A549 (cell line): ENCODE data around the gene VAT1. TPM values are rescaled to one million over a fixed set of nuclear protein-coding genes. Genes with fewer than 3 reads are reported as not detected.

Experiments
- ATAC-seq, 2 experiments: fragments of 200-7000 bp in 1 of 2; fragments of >200 bp in 1 of 2; cut with Nextera tagmentation in 1 of 2; cut with Tn5 transposase in 1 of 2; 3 replicates each; pipeline versions ENCODE4 v1.8.0 to v1.9.1; 2018 to 2020; ENCODE audit warnings: mild to moderate bottlenecking in 1 of 2, moderate library complexity in 1 of 2
- CTCF ChIA-PET: fragments of 300-600 bp; sonication (Branson Sonifier 250); formaldehyde crosslinking; extraction: SDS; loops from one replicate; lab custom pipeline; 2021; ENCODE audit warnings: antibody characterized with exemption, inconsistent platforms; lab: Yijun Ruan, JAX
- POLR2A ChIA-PET: fragments of 350-600 bp; formaldehyde crosslinking; extraction: SDS; loops from one replicate; lab custom pipeline; 2021; ENCODE audit warnings: antibody characterized with exemption, inconsistent platforms; lab: Yijun Ruan, JAX
- DNase-seq, 2 experiments: peaks; one replicate each; pipeline versions ENCODE4 v3.0.0 to v3.0.0-alpha.2; 2011 to 2016; ENCODE audit warnings: low read depth in 1 of 2, low spot score in 1 of 2
- FAIRE-seq: peaks from 2 replicates; lab custom pipeline; 2011; peaks lifted over from hg19 to GRCh38; lab: Jason Lieb, UNC
- H3K27ac ChIP-seq, 2 experiments: fragments of >200 bp; sonication (Bioruptor Twin); formaldehyde crosslinking; 3 replicates each; pipeline ENCODE4 v1.5.1; 2016 to 2017
- H3K4me1 ChIP-seq: fragments of >200 bp; sonication (Bioruptor Twin); formaldehyde crosslinking; 3 replicates; pipeline ENCODE4 v1.6.1; 2016
- H3K4me2 ChIP-seq: fragments of >200 bp; sonication (Bioruptor Twin); formaldehyde crosslinking; 3 replicates; pipeline ENCODE4 v1.6.1; 2016
- H3K4me3 ChIP-seq: fragments of >200 bp; sonication (Bioruptor Twin); formaldehyde crosslinking; 3 replicates; pipeline ENCODE4 v1.5.1; 2016
- H3K9me3 ChIP-seq: fragments of >200 bp; sonication (Bioruptor Twin); formaldehyde crosslinking; 3 replicates; pipeline ENCODE4 v1.6.1; 2016
- BHLHE40 ChIP-seq: IDR thresholded peaks from 2 replicates; pipeline ENCODE4 v1.6.1; 2012; ENCODE audit warnings: low read depth, low read length, inconsistent platforms
- CBX8 ChIP-seq: fragments of 200-600 bp; sonication (generic); IDR thresholded peaks from 2 replicates; pipeline ENCODE4 v1.6.1; 2016
- CEBPB ChIP-seq, 2 experiments: fragments of >200 bp in 1 of 2; sonication (Bioruptor Twin) in 1 of 2; formaldehyde crosslinking in 1 of 2; IDR thresholded peaks; 2 replicates each; pipeline ENCODE4 v1.6.1; 2012 to 2016
- CHD2 ChIP-seq: fragments of 150-350 bp; IDR thresholded peaks from 2 replicates; pipeline ENCODE4 v1.6.1; 2014; ENCODE audit warnings: low read length; ENCODE audit not compliant: partially characterized antibody
- EHMT2 ChIP-seq: fragments of 200-600 bp; sonication (generic); IDR thresholded peaks from 2 replicates; pipeline ENCODE4 v1.6.1; 2016; ENCODE audit warnings: antibody characterized with exemption, low read depth, mild to moderate bottlenecking, moderate library complexity
- FOSL2 ChIP-seq, 2 experiments: fragments of 450-650 bp in 1 of 2; fragments of >200 bp in 1 of 2; sonication (Bioruptor Twin) in 1 of 2; formaldehyde crosslinking; IDR thresholded peaks; 2 replicates each; pipeline versions ENCODE4 v1.5.0 to v1.6.1; 2016 to 2020; ENCODE audit warnings: mild to moderate bottlenecking in 1 of 2, moderate library complexity in 1 of 2
- HOXA7 ChIP-seq: fragments of 250-450 bp; sonication (Bioruptor Pico); IDR thresholded peaks from 2 replicates; pipeline ENCODE4 v1.5.0; 2020; ENCODE audit warnings: mild to moderate bottlenecking, moderate library complexity
- KDM1A ChIP-seq: fragments of 200-600 bp; sonication (generic); IDR thresholded peaks from 2 replicates; pipeline ENCODE4 v1.6.1; 2016; ENCODE audit warnings: low read depth, mild to moderate bottlenecking
- KDM5A ChIP-seq: fragments of 200-600 bp; sonication (generic); IDR thresholded peaks from 2 replicates; pipeline ENCODE4 v1.6.1; 2016; ENCODE audit warnings: antibody characterized with exemption, mild to moderate bottlenecking
- MAZ ChIP-seq: fragments of 150-350 bp; IDR thresholded peaks from 2 replicates; pipeline ENCODE4 v1.6.1; 2014; ENCODE audit warnings: antibody characterized with exemption, low read depth, low read length, borderline replicate concordance
- NR3C1 ChIP-seq: fragments of >200 bp; sonication (Bioruptor Twin); formaldehyde crosslinking; IDR thresholded peaks from 3 replicates; pipeline ENCODE4 v1.6.1; 2017
- RARB ChIP-seq: fragments of 250-450 bp; sonication (Bioruptor Pico); IDR thresholded peaks from 2 replicates; pipeline ENCODE4 v1.8.0; 2021; ENCODE audit warnings: mild to moderate bottlenecking, moderate library complexity
- ZNF302 ChIP-seq: fragments of 250-450 bp; sonication (Bioruptor Pico); IDR thresholded peaks from 2 replicates; pipeline ENCODE4 v1.9.0; 2021; ENCODE audit warnings: inconsistent platforms, mild to moderate bottlenecking, moderate library complexity
- ZSCAN20 ChIP-seq: fragments of 250-450 bp; sonication (Bioruptor Pico); IDR thresholded peaks from 2 replicates; pipeline ENCODE4 v1.8.0; 2022; ENCODE audit warnings: mild to moderate bottlenecking, moderate library complexity
- WGBS: methylation state at CpG from one replicate; pipeline ENCODE4 v1.1.6; 2017; ENCODE audit errors: missing lambda C conversion rate; 5-methylcytosine and 5-hydroxymethylcytosine counted together
- polyA plus RNA-seq, 4 experiments: library from polyadenylated mRNA; depleted of rRNA in 3 of 4; stranded (reverse); fragments of >200 nt; fragmentation: RNase III in 1 of 4; extraction: RNeasy Plus Mini Kit Qiagen cat#74134 plus additional on column Dnase treatment in 1 of 4; gene quantifications; 2 replicates in 3 of 4; 3 replicates in 1 of 4; pipeline ENCODE4 v1.2.3, GENCODE V29; 2011 to 2017
- TF ChIP-seq, protein P1 (sequence below): IDR thresholded peaks from 2 replicates; pipeline ENCODE4 v1.6.1; 2012
- TF ChIP-seq, protein P2 (sequence below): fragments of >200 bp; sonication (Bioruptor Twin); formaldehyde crosslinking; IDR thresholded peaks from 3 replicates; pipeline ENCODE4 v1.6.1; 2016
- TF ChIP-seq, protein P3 (sequence below): fragments of >200 bp; sonication (Bioruptor Twin); formaldehyde crosslinking; IDR thresholded peaks from 2 replicates; pipeline ENCODE4 v1.6.1; 2016
- TF ChIP-seq, protein P4 (sequence below): fragments of 200-600 bp; sonication (generic); IDR thresholded peaks from 2 replicates; pipeline ENCODE4 v1.6.1; 2016; ENCODE audit warnings: antibody characterized with exemption, mild to moderate bottlenecking, moderate library complexity
- TF ChIP-seq, protein P5 (sequence below): IDR thresholded peaks from 2 replicates; pipeline ENCODE4 v1.6.1; 2012; ENCODE audit warnings: low read depth, borderline replicate concordance

Gene VAT1
- polyA plus RNA-seq, 2 of the 4 experiments (the other 2 are of a cell fraction) = 153 to 167 TPM

DNA sequence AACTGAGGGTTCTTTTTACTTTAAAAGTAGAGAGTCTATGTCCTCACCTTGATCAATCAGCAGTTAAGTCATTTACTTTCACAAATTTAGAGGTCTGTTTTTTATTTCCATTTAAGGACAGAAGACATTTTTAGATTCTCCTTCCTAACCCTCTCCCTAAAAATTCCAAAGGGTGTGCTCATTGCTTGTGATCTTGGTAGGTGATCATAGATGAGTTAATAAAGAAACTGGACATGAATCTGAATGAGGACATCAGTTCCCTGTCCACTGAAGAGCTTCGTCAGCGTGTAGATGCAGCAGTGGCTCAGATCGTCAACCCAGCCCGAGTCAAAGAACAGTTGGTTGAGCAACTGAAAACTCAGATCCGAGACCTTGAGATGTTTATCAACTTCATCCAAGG lies 33.0 kb downstream of the VAT1 start:
- Histone ChIP-seq H3K9me3 (no peaks in the 10 kb centered on the region), H3K4me2 (peak overlapping the region; percentile 79), H3K4me1 (peaks cover 49% of the 10 kb centered on the region), H3K4me3 (peak overlapping the region; percentile 15; the same call in 2 of the 3 replicates)
- POLR2A ChIA-PET = interaction anchor here (2.6 kb wide), 1 partner anchor 9 kb away, joined by 15 read pairs; the partner anchor contains the start of gene RPL27
- FAIRE-seq (peak; percentile 76), ATAC-seq (peak in 1 of 2 experiments; percentile 33; a peak in 3 of 6 replicates)
- TF ChIP-seq RARB (CRISPR knock-in tag) = no peak
- no peak for TF ChIP-seq CHD2
- no peak for TF ChIP-seq MAZ
- no peak for TF ChIP-seq ZSCAN20 (CRISPR knock-in tag)
- TF ChIP-seq, protein P1, sequence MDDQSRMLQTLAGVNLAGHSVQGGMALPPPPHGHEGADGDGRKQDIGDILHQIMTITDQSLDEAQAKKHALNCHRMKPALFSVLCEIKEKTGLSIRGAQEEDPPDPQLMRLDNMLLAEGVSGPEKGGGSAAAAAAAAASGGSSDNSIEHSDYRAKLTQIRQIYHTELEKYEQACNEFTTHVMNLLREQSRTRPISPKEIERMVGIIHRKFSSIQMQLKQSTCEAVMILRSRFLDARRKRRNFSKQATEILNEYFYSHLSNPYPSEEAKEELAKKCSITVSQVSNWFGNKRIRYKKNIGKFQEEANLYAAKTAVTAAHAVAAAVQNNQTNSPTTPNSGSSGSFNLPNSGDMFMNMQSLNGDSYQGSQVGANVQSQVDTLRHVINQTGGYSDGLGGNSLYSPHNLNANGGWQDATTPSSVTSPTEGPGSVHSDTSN = no peak
- no peak for TF ChIP-seq KDM1A
- no peak for TF ChIP-seq FOSL2 (IDR thresholded peaks at IDR 0.05)
- TF ChIP-seq FOSL2 (CRISPR knock-in tag; IDR thresholded peaks at IDR 0.05) = 0 out of 2 replicates have a peak, but pooled peaks have one; percentile 2
- 0 out of 4 replicates have a peak, but pooled peaks of 1 of the 2 experiments have one; percentile 4 for TF ChIP-seq CEBPB (IDR thresholded peaks at IDR 0.05)
- TF ChIP-seq HOXA7 (CRISPR knock-in tag) = no peak
- no peak for TF ChIP-seq BHLHE40
- TF ChIP-seq CBX8 = no peak
- no peak for TF ChIP-seq EHMT2
- TF ChIP-seq, protein P2, sequence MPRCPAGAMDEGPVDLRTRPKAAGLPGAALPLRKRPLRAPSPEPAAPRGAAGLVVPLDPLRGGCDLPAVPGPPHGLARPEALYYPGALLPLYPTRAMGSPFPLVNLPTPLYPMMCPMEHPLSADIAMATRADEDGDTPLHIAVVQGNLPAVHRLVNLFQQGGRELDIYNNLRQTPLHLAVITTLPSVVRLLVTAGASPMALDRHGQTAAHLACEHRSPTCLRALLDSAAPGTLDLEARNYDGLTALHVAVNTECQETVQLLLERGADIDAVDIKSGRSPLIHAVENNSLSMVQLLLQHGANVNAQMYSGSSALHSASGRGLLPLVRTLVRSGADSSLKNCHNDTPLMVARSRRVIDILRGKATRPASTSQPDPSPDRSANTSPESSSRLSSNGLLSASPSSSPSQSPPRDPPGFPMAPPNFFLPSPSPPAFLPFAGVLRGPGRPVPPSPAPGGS = no peak
- TF ChIP-seq, protein P3, sequence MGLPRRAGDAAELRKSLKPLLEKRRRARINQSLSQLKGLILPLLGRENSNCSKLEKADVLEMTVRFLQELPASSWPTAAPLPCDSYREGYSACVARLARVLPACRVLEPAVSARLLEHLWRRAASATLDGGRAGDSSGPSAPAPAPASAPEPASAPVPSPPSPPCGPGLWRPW = no peak
- no peak for TF ChIP-seq NR3C1
- TF ChIP-seq, protein P4, sequence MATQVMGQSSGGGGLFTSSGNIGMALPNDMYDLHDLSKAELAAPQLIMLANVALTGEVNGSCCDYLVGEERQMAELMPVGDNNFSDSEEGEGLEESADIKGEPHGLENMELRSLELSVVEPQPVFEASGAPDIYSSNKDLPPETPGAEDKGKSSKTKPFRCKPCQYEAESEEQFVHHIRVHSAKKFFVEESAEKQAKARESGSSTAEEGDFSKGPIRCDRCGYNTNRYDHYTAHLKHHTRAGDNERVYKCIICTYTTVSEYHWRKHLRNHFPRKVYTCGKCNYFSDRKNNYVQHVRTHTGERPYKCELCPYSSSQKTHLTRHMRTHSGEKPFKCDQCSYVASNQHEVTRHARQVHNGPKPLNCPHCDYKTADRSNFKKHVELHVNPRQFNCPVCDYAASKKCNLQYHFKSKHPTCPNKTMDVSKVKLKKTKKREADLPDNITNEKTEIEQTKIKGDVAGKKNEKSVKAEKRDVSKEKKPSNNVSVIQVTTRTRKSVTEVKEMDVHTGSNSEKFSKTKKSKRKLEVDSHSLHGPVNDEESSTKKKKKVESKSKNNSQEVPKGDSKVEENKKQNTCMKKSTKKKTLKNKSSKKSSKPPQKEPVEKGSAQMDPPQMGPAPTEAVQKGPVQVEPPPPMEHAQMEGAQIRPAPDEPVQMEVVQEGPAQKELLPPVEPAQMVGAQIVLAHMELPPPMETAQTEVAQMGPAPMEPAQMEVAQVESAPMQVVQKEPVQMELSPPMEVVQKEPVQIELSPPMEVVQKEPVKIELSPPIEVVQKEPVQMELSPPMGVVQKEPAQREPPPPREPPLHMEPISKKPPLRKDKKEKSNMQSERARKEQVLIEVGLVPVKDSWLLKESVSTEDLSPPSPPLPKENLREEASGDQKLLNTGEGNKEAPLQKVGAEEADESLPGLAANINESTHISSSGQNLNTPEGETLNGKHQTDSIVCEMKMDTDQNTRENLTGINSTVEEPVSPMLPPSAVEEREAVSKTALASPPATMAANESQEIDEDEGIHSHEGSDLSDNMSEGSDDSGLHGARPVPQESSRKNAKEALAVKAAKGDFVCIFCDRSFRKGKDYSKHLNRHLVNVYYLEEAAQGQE = no peak
- TF ChIP-seq, all 56 proteins: peak for 2
- H3K27ac ChIP-seq = peak overlapping the region; percentile 68 to 87
- CTCF ChIA-PET = interaction anchor here (1.0 to 3.5 kb wide), 3 partner anchors 9 to 165 kb away, joined by 3 to 15 read pairs (median 3); partner anchors contain the start of genes AOC2, BECN1 and RPL27
- WGBS = 34% methylated on average over 5 of the region's 5 CpGs
- no peak for DNase-seq

DNA sequence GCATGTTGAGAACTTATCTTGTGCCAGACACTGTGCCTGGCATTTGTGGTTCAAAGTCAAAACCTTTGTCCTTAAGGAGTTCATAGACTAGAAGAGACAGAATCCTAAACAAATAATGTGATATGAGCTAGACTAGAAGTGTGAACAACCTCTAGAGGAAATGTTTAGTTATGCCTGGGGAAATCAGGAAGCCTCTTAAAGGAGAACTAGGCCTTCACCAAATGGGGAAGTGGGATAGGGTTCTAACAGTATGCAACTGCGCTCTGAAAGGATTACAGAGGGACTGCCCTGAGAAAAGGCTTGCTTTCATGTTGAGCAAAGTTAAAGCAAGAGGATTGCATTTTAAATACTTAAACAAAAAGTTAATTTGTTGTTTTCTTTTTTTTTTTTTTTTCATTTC lies 37.0 kb downstream of the VAT1 start:
- WGBS = 44% methylated on average over 1 of the region's 1 CpG
- Histone ChIP-seq H3K27ac (no peak overlapping the region), H3K9me3 (no peaks in the 10 kb centered on the region), H3K4me1 (peaks cover 47% of the 10 kb centered on the region), H3K4me3 (no peak overlapping the region), H3K4me2 (no peak overlapping the region)
- DNase-seq (no peak), FAIRE-seq (no peak), ATAC-seq (no peak)
- TF ChIP-seq ZNF302 (CRISPR knock-in tag) = no peak
- TF ChIP-seq, protein P5, sequence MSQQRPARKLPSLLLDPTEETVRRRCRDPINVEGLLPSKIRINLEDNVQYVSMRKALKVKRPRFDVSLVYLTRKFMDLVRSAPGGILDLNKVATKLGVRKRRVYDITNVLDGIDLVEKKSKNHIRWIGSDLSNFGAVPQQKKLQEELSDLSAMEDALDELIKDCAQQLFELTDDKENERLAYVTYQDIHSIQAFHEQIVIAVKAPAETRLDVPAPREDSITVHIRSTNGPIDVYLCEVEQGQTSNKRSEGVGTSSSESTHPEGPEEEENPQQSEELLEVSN = no peak
- no peak for TF ChIP-seq KDM5A
- no peak for TF ChIP-seq CBX8
- POLR2A ChIA-PET = interaction anchor here (1.2 kb wide), 1 partner anchor 13 kb away, joined by 4 read pairs; the partner anchor contains the start of gene RPL27
- CTCF ChIA-PET = interaction anchor here (0.7 to 11.1 kb wide), 5 partner anchors 12 to 325 kb away, joined by 3 to 86 read pairs (median 5); partner anchors contain the start of genes AOC2 and RPL27
